RWPE1 (cell line): Measurements from ENCODE around the gene TMEM123.

Source experiments
- CTCF ChIA-PET: fragments of 350-600 bp; sonication (Branson Sonifier 250); formaldehyde crosslinking; extraction: SDS; loops from one replicate; lab custom pipeline; 2021; lab: Yijun Ruan, JAX
- POLR2A ChIA-PET: fragments of 400-600 bp; formaldehyde crosslinking; extraction: SDS; loops from one replicate; lab custom pipeline; 2020; ENCODE audit warnings: antibody characterized with exemption; ENCODE audit not compliant: low non-redundant PET; lab: Yijun Ruan, JAX
- DNase-seq: peaks from one replicate; pipeline ENCODE4 v3.0.0; 2012; ENCODE audit warnings: low spot score
- H3K27ac ChIP-seq: fragments of 450-650 bp; 2 replicates; pipeline ENCODE4 v1.5.1; 2017
- CTCF ChIP-seq: fragments of 450-650 bp; conservative IDR thresholded peaks from 2 replicates; pipeline ENCODE4 v1.5.1; 2017; ENCODE audit warnings: low read depth, mild to moderate bottlenecking

TMEM123 gene

DNA sequence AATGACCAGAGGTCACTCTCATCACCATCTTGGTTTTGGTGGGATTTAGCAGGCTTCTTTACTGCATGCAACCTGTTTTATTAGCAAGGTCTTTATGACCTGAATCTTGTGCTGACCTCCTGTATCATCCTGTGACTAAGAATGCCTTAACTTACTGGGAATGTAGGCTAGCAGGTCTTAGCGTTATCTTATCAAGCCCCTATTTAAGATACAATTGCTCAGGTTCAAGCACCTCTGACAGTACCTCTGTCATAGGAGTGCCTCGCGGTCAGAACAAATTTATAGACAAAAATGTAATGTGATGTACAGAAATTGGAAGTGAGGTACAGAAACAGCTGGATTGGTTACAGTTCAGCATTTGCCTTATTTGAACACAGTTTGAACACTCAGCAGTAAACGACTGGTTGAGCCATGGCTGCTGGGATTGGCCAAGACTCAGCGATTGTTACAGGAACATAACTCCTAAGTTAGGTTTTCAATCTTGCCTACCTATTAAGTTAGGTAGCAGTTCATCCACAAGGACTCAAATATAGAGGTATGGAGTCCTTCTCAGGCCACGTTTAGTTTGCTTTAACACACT lies 16.1 kb upstream of the TMEM123 start:
- POLR2A ChIA-PET = no interaction called here
- H3K27ac ChIP-seq = no peak overlapping the region
- DNase-seq = no peak
- CTCF ChIA-PET = no interaction called here
- no peak for TF ChIP-seq CTCF

- ChIA-PET CTCF (interaction anchor here (0.7 kb wide), 1 partner anchor 247 kb away, joined by 3 read pairs; no protein-coding TSS in a partner anchor), POLR2A (no interaction called here)
- no peak for DNase-seq
- no peak for TF ChIP-seq CTCF
- H3K27ac ChIP-seq = no peak overlapping the region
These were observed 15.5 kb upstream of the TMEM123 start for GRCh38 chr11:102467853-102468580.

- no peak for DNase-seq
- CTCF ChIA-PET = interaction anchor here (0.7 kb wide), 1 partner anchor 246 kb away, joined by 3 read pairs; no protein-coding TSS in a partner anchor
- H3K27ac ChIP-seq = no peak overlapping the region
- TF ChIP-seq CTCF = no peak
- POLR2A ChIA-PET = no interaction called here
These were observed 14.6 kb upstream of the TMEM123 start for GRCh38 chr11:102467080-102467708.

- ChIA-PET CTCF (no interaction called here), POLR2A (no interaction called here)
- no peak for DNase-seq
- TF ChIP-seq CTCF = no peak
- no peak overlapping the region for H3K27ac ChIP-seq
These were observed 13.1 kb upstream of the TMEM123 start for GRCh38 chr11:102465696-102466095.

DNA sequence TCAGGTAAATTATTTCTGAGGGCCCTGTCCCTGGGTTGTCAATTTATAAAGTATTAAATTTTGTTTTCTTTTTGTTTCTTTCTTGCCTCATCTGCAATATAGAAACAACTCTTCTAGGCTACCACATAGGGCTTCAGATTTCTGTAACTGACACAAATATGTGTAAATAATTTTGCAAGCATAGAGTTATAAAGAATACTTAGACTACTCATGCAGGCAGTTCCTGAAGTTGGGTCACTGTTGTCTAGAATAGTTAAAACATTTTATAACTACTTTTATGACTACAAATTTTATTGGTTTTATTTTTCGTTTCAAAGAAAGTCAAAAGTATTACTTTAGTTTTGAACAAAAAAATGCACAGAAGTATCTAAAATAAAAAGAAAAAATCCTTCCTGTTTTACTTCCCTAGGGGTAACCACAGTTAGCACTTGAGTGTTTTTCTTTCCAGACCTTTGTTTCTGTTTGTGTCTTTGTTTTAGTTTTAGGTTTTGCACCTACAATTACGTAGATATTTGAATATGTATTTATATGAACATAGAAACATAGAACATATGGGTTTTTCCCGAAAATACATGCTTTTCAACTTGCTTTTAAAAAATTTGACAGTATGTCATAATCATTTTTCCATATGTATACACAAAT lies 12.4 kb upstream of the TMEM123 start:
- CTCF ChIA-PET = no interaction called here

More for the DNA sequence above, 12.4 kb upstream of the TMEM123 start:
- no peak overlapping the region for H3K27ac ChIP-seq
- POLR2A ChIA-PET = no interaction called here
- no peak for TF ChIP-seq CTCF
- DNase-seq = no peak
